Measurements from ENCODE around the gene ARPC5L.

GRCh38 chr9:124897570-124898460, 35.9 kb downstream of the ARPC5L start:
- TF ChIP-seq CTCF (IDR thresholded peaks at IDR 0.05 in 2 of 3, conservative IDR thresholded peaks at IDR 0.05 in 1 of 3; ENCODE audit: borderline replicate concordance in 1 of 3, insufficient read depth in 1 of 3, low read depth in 2 of 3, low read length in 2 of 3) (no peak), TCF7L2 (IDR thresholded peaks at IDR 0.05; ENCODE audit: borderline replicate concordance, extremely low read depth, insufficient read depth, insufficient read length) (no peak), SIN3A (IDR thresholded peaks at IDR 0.05; ENCODE audit: low read depth) (no peak), POLR2A (IDR thresholded peaks at IDR 0.05; ENCODE audit: borderline replicate concordance, extremely low read depth, insufficient read depth, insufficient read length) (no peak)

Measured in HCT116 (cell line).